HFFc6 (cell line): ENCODE results near the gene FPGT. TPM values are rescaled to one million over a fixed set of nuclear protein-coding genes. Genes with fewer than 3 reads are reported as not detected.

Experiments used
- DNase-seq: peaks from one replicate; pipeline ENCODE4 v3.0.0-alpha.2; 2018
- H3K27ac Mint-ChIP-seq: 2 replicates; pipeline ENCODE4 v1.8.0; 2020; ENCODE audit warnings: mild to moderate bottlenecking, mixed read lengths
- H3K27me3 Mint-ChIP-seq: 2 replicates; pipeline ENCODE4 v1.8.0; 2021; ENCODE audit warnings: mild to moderate bottlenecking, moderate library complexity, mixed read lengths; ENCODE audit not compliant: insufficient read depth
- H3K36me3 Mint-ChIP-seq: 2 replicates; pipeline ENCODE4 v1.8.0; 2021; ENCODE audit warnings: low read depth, mixed read lengths
- H3K4me1 Mint-ChIP-seq: 2 replicates; pipeline ENCODE4 v1.8.0; 2020; ENCODE audit warnings: low read depth, mixed read lengths
- H3K4me3 Mint-ChIP-seq: 2 replicates; pipeline ENCODE4 v1.8.0; 2020; ENCODE audit warnings: mild to moderate bottlenecking, moderate library complexity, mixed read lengths
- H3K9me3 Mint-ChIP-seq: 2 replicates; pipeline ENCODE4 v1.8.0; 2020; ENCODE audit warnings: mild to moderate bottlenecking, mixed read lengths
- CTCF ChIP-seq: fragments of 200-600 bp; sonication (generic); IDR thresholded peaks from 2 replicates; pipeline ENCODE4 v1.5.0; 2021; ENCODE audit warnings: antibody characterized with exemption, mild to moderate bottlenecking
- total RNA-seq, 6 experiments: library from RNA; stranded (reverse); fragmentation: NEBNext Ultra II Directional; extraction: Animal tissue kit (Norgen Biotek cat#: 25700); gene quantifications; 2 replicates in 1 of 6; 3 replicates in 5 of 6; pipeline ENCODE4 v1.2.3, GENCODE V29; 2021

FPGT gene
- total RNA-seq, 6 experiments from 2014 or later, result 15.4 to 19.4 (median 17.4) TPM

- Mint-ChIP-seq H3K27me3 (no peaks in the 10 kb centered on the region; the same call in 1 of the 2 replicates), H3K27ac (no peak overlapping the region), H3K9me3 (peaks cover 4% of the 10 kb centered on the region; the same call in 1 of the 2 replicates), H3K4me1 (no peaks in the 10 kb centered on the region), H3K4me3 (no peak overlapping the region), H3K36me3 (no peaks in the 10 kb centered on the region)
- no peak for DNase-seq
- no peak for TF ChIP-seq CTCF
These were observed 24.7 kb downstream of the FPGT start for GRCh38 chr1:74222701-74223100.

GRCh38 chr1:74223453-74223852, 25.4 kb downstream of the FPGT start:
- Mint-ChIP-seq H3K9me3 (peaks cover 4% of the 10 kb centered on the region; the same call in 1 of the 2 replicates), H3K4me1 (no peaks in the 10 kb centered on the region), H3K36me3 (no peaks in the 10 kb centered on the region), H3K4me3 (no peak overlapping the region), H3K27me3 (no peaks in the 10 kb centered on the region; the same call in 1 of the 2 replicates), H3K27ac (no peak overlapping the region)
- TF ChIP-seq CTCF, result no peak
- no peak for DNase-seq

GRCh38 chr1:74235153-74235552, 37.1 kb downstream of the FPGT start, which contains the start of gene TNNI3K:
TSS of gene TNNI3K (plus strand) at chr1:74235387. CDS start at chr1:74235452, 65 bp downstream.
- DNase-seq, result no peak
- Mint-ChIP-seq H3K36me3 (no peaks in the 10 kb centered on the region), H3K4me1 (no peaks in the 10 kb centered on the region), H3K27me3 (no peaks in the 10 kb centered on the region), H3K9me3 (peaks cover 10% of the 10 kb centered on the region), H3K27ac (no peak within 1 kb of the TSS), H3K4me3 (no peak within 1 kb of the TSS)
- no peak for TF ChIP-seq CTCF

- Mint-ChIP-seq H3K4me1 (no peaks in the 10 kb centered on the region), H3K4me3 (no peak overlapping the region), H3K9me3 (peaks cover 10% of the 10 kb centered on the region), H3K36me3 (no peaks in the 10 kb centered on the region), H3K27ac (no peak overlapping the region), H3K27me3 (no peaks in the 10 kb centered on the region)
- no peak for TF ChIP-seq CTCF
- no peak for DNase-seq
These were observed 38.4 kb downstream of the FPGT start for GRCh38 chr1:74236440-74236839.

GRCh38 chr1:74237035-74237434, 39.0 kb downstream of the FPGT start:
- DNase-seq, result no peak
- H3K27ac Mint-ChIP-seq, result no peak overlapping the region
- peaks cover 10% of the 10 kb centered on the region for H3K9me3 Mint-ChIP-seq
- H3K27me3 Mint-ChIP-seq, result no peaks in the 10 kb centered on the region
- TF ChIP-seq CTCF, result no peak
- H3K4me1 Mint-ChIP-seq, result no peaks in the 10 kb centered on the region
- H3K4me3 Mint-ChIP-seq, result no peak overlapping the region
- H3K36me3 Mint-ChIP-seq, result no peaks in the 10 kb centered on the region

GRCh38 chr1:74237787-74238186, 39.7 kb downstream of the FPGT start:
- Mint-ChIP-seq H3K27ac (no peak overlapping the region), H3K4me3 (no peak overlapping the region), H3K4me1 (no peaks in the 10 kb centered on the region), H3K27me3 (no peaks in the 10 kb centered on the region), H3K9me3 (peaks cover 6% of the 10 kb centered on the region), H3K36me3 (no peaks in the 10 kb centered on the region)
- no peak for DNase-seq
- no peak for TF ChIP-seq CTCF
